Neural cell (in vitro differentiated cells): ENCODE measurements around the gene KRT37.

Experiments
- CTCF ChIP-seq: fragments of 450-650 bp; IDR thresholded peaks from 2 replicates; pipeline ENCODE4 v1.5.1; 2014; ENCODE audit warnings: antibody characterized with exemption, mild to moderate bottlenecking, moderate library complexity; ENCODE audit not compliant: poor library complexity, severe bottlenecking
- EZH2 ChIP-seq: fragments of 200-600, 300-800 bp; shearing (Covaris generic), sonication (generic); IDR thresholded peaks from 2 replicates; pipeline ENCODE4 v1.6.1; 2014; ENCODE audit warnings: antibody characterized with exemption, low read length, borderline replicate concordance, mild to moderate bottlenecking; ENCODE audit not compliant: insufficient read depth, poor library complexity, severe bottlenecking
- MXI1 ChIP-seq: fragments of 450-650 bp; conservative IDR thresholded peaks from 2 replicates; pipeline ENCODE4 v1.6.1; 2014; ENCODE audit warnings: antibody characterized with exemption, mild to moderate bottlenecking; ENCODE audit not compliant: poor library complexity, severe bottlenecking
- POLR2AphosphoS5 ChIP-seq: IDR thresholded peaks from 2 replicates; pipeline ENCODE4 v1.6.1; 2012
- REST ChIP-seq: IDR thresholded peaks from 2 replicates; pipeline ENCODE4 v1.6.1; 2012; ENCODE audit warnings: borderline replicate concordance
- SMC3 ChIP-seq: fragments of 450-650 bp; conservative IDR thresholded peaks from 2 replicates; pipeline ENCODE4 v1.6.1; 2014; ENCODE audit warnings: antibody characterized with exemption, mild to moderate bottlenecking, moderate library complexity; ENCODE audit not compliant: poor library complexity
- TAF1 ChIP-seq: IDR thresholded peaks from 2 replicates; pipeline ENCODE4 v1.6.1; 2012; ENCODE audit warnings: low read depth

GRCh38 chr17:41417576-41418015 lies 6.8 kb downstream of the KRT37 start:
- TF ChIP-seq EZH2 (no peak), POLR2AphosphoS5 (no peak), CTCF (no peak), REST (no peak), MXI1 (no peak), SMC3 (no peak), TAF1 (no peak)
